Natural killer cell (primary cell): Measurements from ENCODE around the gene GRK1. TPM values are rescaled to one million over a fixed set of nuclear protein-coding genes. Genes with fewer than 3 reads are reported as not detected.

Experiments used
- ATAC-seq, 3 donors: fragments of 150-1000 bp in 2 of 3; fragments of 200-7000 bp in 1 of 3; cut with Tn5 transposase; 1 replicate in 1 of 3; 2 replicates in 2 of 3; pipeline ENCODE4 v1.10.0; 2021; ENCODE audit warnings: mild to moderate bottlenecking in 2 of 3, moderate library complexity in 2 of 3
- DNase-seq, 2 donors: peaks; one replicate each; pipeline versions ENCODE4 v3.0.0 to v3.0.0-alpha.2; 2013 to 2021; ENCODE audit warnings: mixed read lengths in 1 of 2
- H3K27ac ChIP-seq: one replicate; pipeline ENCODE4 v1.5.1; 2013; ENCODE audit warnings: mild to moderate bottlenecking, low read length
- H3K27me3 ChIP-seq: one replicate; pipeline ENCODE4 v1.6.1; 2013; ENCODE audit warnings: low read length; ENCODE audit not compliant: control insufficient read depth, insufficient read depth
- H3K36me3 ChIP-seq: one replicate; pipeline ENCODE4 v1.6.1; 2013; ENCODE audit warnings: low read length; ENCODE audit not compliant: control insufficient read depth, insufficient read depth
- H3K4me1 ChIP-seq: one replicate; pipeline ENCODE4 v1.6.1; 2013; ENCODE audit warnings: low read length; ENCODE audit not compliant: control insufficient read depth, insufficient read depth
- H3K4me3 ChIP-seq: one replicate; pipeline ENCODE4 v1.5.1; 2013; ENCODE audit warnings: low read length
- H3K9me3 ChIP-seq: one replicate; pipeline ENCODE4 v1.6.1; 2013; ENCODE audit warnings: low read length; ENCODE audit not compliant: control insufficient read depth, insufficient read depth
- H3K27ac Mint-ChIP-seq, 2 donors: one replicate each; pipeline ENCODE4 v1.8.0; 2022; ENCODE audit warnings: mild to moderate bottlenecking in 2 of 2, mixed read lengths in 2 of 2, moderate library complexity in 1 of 2
- H3K27me3 Mint-ChIP-seq, 2 donors: one replicate each; pipeline ENCODE4 v1.8.0; 2022; ENCODE audit warnings: low read depth in 2 of 2, mixed read lengths in 2 of 2
- H3K36me3 Mint-ChIP-seq: one replicate; pipeline ENCODE4 v1.8.0; 2022; ENCODE audit warnings: mixed read lengths
- H3K4me1 Mint-ChIP-seq, 2 donors: one replicate each; pipeline ENCODE4 v1.8.0; 2022; ENCODE audit warnings: mixed read lengths in 2 of 2
- H3K4me3 Mint-ChIP-seq: one replicate; pipeline ENCODE4 v1.8.0; 2022; ENCODE audit warnings: mild to moderate bottlenecking, moderate library complexity, mixed read lengths
- H3K9me3 Mint-ChIP-seq, 2 donors: one replicate each; pipeline ENCODE4 v1.8.0; 2022; ENCODE audit warnings: mixed read lengths in 2 of 2
- CTCF ChIP-seq: fragments of 200-600 bp; IDR thresholded peaks from one replicate; pipeline ENCODE4 v1.8.0; 2022; ENCODE audit warnings: antibody characterized with exemption
- WGBS: methylation state at CpG from one replicate; pipeline ENCODE4 v1.1.7; 2013; ENCODE audit warnings: missing lambda C conversion rate; ENCODE audit not compliant: insufficient coverage; 5-methylcytosine and 5-hydroxymethylcytosine counted together
- intact Hi-C: fragments of 100-400 bp; cut with micrococcal nuclease; formaldehyde crosslinking; loops from one replicate; pipeline ENCODE4 v1.14.2; 2022
- total RNA-seq, 4 donors: library from RNA; stranded (reverse); fragments of 120-200 nt in 1 of 4; gene quantifications; one replicate each; pipeline versions ENCODE4 v1.2.3 to v1.2.4, GENCODE V29; 2013 to 2022

Gene GRK1
- total RNA-seq, 3 donors from 2014 or later (not counting 1 experiment from before 2014, with no cell fraction given) = not detected

GRCh38 chr13:113730258-113730691 lies 63.3 kb downstream of the GRK1 start:
- no peak for ATAC-seq
- WGBS = 51% methylated on average over 21 of the region's 21 CpGs
- H3K4me1 ChIP-seq = peaks cover 11% of the 10 kb centered on the region
- peaks cover 9% of the 10 kb centered on the region for H3K9me3 ChIP-seq
- H3K4me1 Mint-ChIP-seq = peaks cover 0 to 10% of the 10 kb centered on the region in 2 donors
- peaks cover 0 to 5% of the 10 kb centered on the region in 2 donors for H3K27me3 Mint-ChIP-seq
- H3K27me3 ChIP-seq = peaks cover 4% of the 10 kb centered on the region
- DNase-seq = no peak
- no peaks in the 10 kb centered on the region for H3K9me3 Mint-ChIP-seq
- no peak overlapping the region for H3K4me3 Mint-ChIP-seq
- no peak overlapping the region for H3K27ac Mint-ChIP-seq
- no peaks in the 10 kb centered on the region for H3K36me3 ChIP-seq
- TF ChIP-seq CTCF = no peak
- H3K27ac ChIP-seq = no peak overlapping the region
- no peaks in the 10 kb centered on the region for H3K36me3 Mint-ChIP-seq
- H3K4me3 ChIP-seq = no peak overlapping the region
- intact Hi-C loops = no loop called here

GRCh38 chr13:113730831-113731191 lies 63.8 kb downstream of the GRK1 start:
- peak in 1 of 3 donors; percentile 9 for ATAC-seq
- Histone ChIP-seq H3K4me3 (no peak overlapping the region), H3K4me1 (peaks cover 11% of the 10 kb centered on the region), H3K36me3 (no peaks in the 10 kb centered on the region), H3K27me3 (peaks cover 4% of the 10 kb centered on the region), H3K27ac (no peak overlapping the region), H3K9me3 (peaks cover 9% of the 10 kb centered on the region)
- Mint-ChIP-seq H3K4me3 (no peak overlapping the region), H3K9me3 (no peaks in the 10 kb centered on the region), H3K27me3 (peaks cover 0 to 5% of the 10 kb centered on the region in 2 donors), H3K4me1 (peaks cover 0 to 9% of the 10 kb centered on the region in 2 donors), H3K27ac (no peak overlapping the region), H3K36me3 (no peaks in the 10 kb centered on the region)
- intact Hi-C loops = no loop called here
- DNase-seq = peak in 1 of 2 donors; percentile 27
- TF ChIP-seq CTCF = no peak
- WGBS = 91% methylated on average over 4 of the region's 4 CpGs

GRCh38 chr13:113731192-113732175 lies 64.5 kb downstream of the GRK1 start:
- Mint-ChIP-seq H3K27ac (no peak overlapping the region), H3K4me1 (peaks cover 0 to 9% of the 10 kb centered on the region in 2 donors), H3K36me3 (no peaks in the 10 kb centered on the region), H3K9me3 (no peaks in the 10 kb centered on the region), H3K4me3 (no peak overlapping the region), H3K27me3 (peaks cover 0 to 6% of the 10 kb centered on the region in 2 donors)
- Histone ChIP-seq H3K4me1 (peaks cover 8% of the 10 kb centered on the region), H3K4me3 (no peak overlapping the region), H3K9me3 (peaks cover 9% of the 10 kb centered on the region), H3K27ac (no peak overlapping the region), H3K27me3 (peaks cover 4% of the 10 kb centered on the region), H3K36me3 (no peaks in the 10 kb centered on the region)
- 83% methylated on average over 31 of the region's 32 CpGs for WGBS
- DNase-seq (no peak), ATAC-seq (peak in 1 of 3 donors; percentile 1)
- intact Hi-C loops = no loop called here
- no peak for TF ChIP-seq CTCF
